HG03469 (cell line): ENCODE data around the gene GRXCR2.
"Not testable (repeated sequence)": the region's sequence is repeated elsewhere in the genome, so short reads cannot be mapped to it uniquely, and the experiment has no call there.

Source experiments
- ATAC-seq: cut with Tn5 transposase; IDR thresholded peaks from one replicate; pipeline ENCODE4 v1.9.1; 2021; ENCODE audit warnings: mild to moderate bottlenecking, moderate library complexity, moderate number of reproducible peaks; ENCODE audit not compliant: unreplicated experiment

GRXCR2 gene

DNA sequence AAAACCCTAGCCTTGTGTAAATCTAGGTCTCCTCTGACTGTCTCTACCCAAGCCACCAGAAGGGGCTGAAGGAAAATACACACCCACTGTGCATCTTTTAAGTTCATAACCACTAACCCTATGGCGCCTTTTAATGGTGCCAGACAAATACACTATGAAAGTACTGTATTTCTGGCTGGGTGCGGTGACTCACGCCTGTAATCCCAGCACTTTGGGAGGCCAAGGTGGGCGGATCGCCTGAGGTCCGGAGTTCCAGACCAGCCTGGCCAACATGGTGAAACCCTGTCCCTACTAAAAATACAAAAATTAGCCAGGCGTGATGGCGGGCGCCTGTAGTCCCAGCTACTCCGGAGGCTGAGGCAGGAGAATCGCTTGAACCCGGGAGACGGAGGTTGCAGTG lies 36.6 kb downstream of the GRXCR2 start:
- not testable (repeated sequence) for ATAC-seq

DNA sequence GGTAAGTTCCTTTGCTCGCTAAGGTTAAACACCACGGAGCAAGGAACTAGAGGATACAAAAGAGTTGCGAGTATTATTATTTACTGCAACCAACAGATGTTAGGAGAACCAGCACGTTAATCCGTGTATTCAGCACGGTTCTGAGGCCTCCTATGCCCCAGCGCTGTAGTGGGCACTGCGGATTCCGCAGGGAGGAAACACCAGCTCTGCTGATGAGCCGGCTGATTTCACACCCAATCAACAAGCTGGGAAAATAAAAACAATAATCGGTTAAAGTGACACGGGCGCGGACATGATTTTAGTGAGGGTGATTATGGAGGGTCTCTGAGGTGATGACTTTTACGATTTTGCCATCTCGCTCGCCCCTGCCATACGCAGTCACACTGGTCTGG lies 37.0 kb downstream of the GRXCR2 start:
- ATAC-seq, result no peak

DNA sequence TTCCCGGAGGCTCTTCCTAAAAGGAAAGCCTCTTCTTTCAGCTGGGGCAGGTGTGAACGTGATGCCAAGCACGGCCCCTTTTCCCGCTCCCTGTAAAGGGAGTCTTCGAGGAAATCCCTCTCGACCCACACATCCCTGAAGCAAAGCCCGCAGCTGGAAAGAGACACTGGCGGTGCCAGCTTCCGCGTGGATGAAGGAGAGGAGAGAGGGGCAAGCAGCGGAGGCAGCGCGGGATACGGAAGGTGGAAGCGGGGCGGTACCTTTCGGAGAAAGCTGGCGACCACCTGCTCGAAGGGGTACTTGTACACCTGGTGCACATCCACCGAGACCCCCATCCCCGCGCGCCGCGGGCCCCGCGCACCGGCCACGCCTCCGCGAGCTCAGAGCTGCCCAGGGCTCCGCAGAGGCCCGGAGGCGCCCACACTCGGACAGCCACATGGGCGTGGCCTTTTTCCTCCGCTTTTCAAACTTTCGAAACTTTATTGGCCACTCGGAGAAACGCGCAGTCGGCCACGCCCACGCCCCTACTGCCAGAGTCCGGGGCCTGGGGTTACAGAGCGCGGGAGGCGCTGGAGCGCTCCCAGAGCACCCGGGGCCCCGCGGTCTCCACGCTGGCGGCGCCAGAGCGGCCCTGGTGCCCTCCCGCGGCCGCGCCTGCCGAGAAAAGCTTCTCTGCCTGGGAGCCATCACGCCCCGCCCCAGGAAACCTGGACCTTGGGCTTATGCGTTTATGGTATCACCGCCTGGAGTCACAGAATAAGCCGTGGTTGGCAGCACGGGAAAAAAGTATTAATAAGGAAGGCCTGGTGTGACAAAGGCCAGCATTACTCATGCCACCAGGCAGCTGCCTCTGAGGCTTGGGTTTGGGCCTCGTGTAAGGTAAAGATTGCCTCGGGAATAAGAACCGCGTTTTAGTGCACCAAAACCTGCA lies 37.6 kb downstream of the GRXCR2 start, which contains the start of gene PRELID2:
Gene PRELID2, minus strand, starts transcription at position 426 of the 931 bp plus-strand sequence. Its CDS starts 91 bp downstream, at position 335.
- ATAC-seq, result peak; percentile 47

DNA sequence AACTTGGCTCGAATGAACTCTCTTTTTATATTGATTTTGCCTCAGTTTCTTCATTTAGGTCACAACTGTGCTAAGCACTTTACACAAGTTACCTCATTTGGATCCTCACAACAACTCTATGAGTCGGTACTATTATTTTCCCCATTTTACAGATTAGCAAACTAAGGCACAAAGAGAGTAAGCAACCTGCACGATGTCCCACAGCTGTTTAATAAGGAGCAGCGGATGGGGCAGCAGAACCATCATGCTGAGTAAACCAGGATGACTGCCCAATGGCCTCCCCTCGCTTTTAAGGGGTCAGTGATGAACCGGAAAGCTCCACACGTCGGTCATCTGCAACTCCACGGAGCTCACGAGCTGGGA lies 38.3 kb downstream of the GRXCR2 start:
- ATAC-seq, result no peak

DNA sequence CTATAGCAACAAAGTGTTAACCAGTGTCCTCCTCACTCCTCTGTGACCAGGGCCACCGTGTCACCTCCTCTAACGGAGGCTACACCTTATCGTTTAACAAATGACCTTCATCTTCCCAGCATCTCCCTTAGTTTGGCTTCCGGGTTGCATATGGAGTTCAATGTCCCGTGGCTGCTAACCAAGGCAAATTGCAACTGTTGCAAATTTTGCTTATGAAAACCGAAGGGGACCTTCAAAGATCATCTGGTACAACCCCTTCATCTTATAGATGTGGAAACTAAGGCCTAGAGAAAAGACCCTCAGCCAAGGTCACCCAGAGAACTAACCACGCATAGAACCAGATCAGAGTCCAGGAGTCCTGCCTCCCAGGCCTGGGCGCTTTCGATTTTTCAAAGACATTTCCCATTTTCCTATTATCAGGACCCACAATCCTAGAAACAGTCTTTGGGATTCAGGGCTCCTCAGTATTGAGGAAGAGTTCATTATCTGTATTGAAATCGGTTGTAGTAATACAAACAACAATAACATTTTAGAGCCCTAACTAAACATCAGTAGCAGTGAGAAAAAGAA lies 39.1 kb downstream of the GRXCR2 start:
- ATAC-seq, result no peak

DNA sequence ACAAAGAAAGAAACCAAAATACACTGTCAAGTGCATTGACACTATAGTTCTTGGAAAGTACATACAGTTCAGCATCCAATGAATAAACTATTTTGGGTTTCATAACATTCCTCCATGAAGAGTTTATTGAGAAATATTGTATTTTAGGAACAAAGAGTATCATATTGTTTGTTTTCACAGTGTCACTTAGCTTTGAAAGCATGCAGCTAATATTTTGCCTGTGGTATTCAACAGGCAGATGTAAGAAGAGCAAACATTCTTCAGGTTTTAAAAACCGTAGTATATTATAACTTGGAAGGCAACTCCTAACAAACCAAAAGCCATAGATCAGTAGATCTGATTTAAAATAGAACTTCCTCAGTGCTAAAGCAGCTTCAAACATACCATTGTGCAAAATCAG lies 42.2 kb downstream of the GRXCR2 start:
- no peak for ATAC-seq

DNA sequence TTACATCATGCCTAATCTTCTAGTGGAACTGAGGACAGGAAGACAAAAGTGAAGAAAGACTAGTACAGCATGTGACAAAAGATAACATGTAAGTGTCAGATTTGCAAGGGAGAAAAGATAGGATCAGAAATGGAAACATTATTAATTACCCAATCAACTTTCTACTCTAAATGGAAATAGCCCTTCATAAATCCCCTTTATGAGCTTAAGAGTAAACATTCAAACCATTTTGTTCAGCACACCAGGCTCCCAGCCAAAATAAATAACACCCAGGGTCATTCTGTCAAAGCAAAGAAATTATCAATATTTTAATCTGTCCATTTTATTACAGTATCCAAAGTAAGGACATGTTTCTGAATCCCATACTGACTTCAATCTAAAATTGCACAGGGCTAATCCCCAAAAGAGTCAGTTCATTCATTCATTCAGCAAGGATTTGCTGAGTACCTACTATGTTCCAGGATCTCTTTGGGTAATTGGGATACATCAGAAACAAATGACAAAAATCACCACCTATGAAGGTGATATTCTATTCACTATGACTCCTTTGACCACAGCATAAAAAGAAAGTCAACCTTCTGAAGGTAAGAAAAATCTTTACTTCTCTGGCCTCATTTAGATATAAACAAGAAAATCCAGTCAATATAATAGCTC lies 43.0 kb downstream of the GRXCR2 start:
- ATAC-seq, result no peak

DNA sequence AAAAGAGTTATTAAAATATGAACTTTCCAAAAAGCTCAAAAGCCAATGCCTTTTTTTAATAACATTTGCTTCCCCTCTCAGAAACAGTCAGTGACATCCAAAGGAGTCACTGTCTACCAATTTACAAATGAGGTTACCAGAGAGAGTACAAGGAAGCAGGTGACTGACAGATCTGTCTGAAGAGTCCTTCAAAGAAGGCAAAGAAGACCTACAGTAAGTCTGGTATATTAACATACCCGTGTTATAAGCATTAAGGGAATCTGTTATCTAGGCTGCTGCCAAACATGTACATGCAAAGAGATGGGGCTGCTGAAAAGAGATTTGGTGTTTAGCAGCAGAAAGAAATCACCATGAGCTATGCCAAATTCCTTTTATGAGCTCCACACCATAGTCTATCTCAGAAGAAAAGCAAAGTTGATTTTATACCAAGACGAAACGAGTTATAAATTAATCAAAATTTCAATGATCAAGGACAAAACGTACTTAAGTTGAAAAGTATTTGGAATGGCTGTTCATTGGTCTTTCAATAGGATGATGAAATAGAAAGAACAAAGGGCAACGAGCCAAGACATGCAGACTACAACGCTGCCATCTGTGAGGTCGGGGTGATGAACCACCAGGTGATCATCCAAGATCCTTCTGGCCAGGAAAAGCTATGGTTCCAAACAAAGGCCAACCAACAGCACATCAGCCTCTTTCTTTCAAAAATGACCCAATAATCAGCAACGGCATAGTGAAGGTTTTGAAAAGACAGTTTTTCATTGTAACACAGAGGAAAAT lies 45.7 kb downstream of the GRXCR2 start:
- no peak for ATAC-seq

DNA sequence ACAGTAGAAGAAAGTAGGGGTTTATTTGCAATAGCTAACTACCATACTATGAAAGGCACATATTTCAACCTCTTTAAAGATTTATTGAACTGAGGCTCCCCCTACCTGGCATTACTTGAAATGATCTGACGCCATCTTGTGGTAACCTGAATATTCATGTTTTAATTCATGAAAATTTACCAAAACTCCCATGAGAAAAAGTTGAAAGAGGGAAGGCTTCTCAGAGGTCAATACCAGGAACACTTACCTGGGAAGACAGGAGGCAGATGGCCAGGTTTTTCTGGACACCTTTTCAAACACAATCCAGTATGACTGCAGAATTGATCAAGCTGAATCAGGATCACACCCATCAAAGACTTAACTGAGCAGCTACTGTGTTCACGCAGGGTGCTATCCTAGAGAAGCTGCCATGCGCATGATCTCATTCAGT lies 47.0 kb downstream of the GRXCR2 start:
- peak; percentile 64 for ATAC-seq

DNA sequence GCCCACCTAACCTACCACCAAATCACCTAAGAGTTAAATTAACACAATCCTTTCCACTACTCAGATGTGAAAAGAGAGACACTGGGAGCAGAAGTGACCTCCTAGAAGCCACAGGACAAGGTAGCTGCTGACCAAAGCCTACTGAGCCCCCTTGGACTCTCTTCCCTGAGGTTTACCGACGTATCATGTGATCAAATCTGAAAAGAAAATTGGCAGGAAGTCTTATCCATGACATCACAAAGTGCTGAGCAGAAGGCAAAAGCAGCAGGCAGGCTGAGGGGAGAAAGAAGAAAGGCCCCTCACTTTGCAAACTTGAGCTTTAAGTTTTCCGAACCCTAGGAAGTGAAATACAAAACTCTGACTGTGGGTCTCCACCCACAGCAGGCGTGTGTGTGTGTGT lies 48.8 kb downstream of the GRXCR2 start:
- no peak for ATAC-seq

DNA sequence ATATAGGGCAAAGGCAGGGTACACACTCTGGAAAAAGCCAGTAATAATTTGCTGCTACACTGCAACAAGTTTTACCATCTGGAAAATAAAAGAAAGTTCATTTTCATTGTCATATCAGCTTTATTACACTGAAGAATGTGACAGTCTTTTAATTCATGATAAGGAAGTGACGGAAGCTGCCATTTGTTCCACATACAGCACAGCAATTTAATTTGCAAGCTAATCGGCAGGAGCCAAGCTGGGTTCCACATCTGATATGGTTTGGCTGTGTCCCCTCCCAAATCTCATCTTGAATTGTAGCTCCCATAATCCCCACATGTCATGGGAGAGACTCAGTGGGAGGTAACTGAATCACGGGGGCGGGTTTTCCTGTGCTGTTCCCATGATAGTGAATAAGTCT lies 54.2 kb downstream of the GRXCR2 start:
- ATAC-seq, result no peak

DNA sequence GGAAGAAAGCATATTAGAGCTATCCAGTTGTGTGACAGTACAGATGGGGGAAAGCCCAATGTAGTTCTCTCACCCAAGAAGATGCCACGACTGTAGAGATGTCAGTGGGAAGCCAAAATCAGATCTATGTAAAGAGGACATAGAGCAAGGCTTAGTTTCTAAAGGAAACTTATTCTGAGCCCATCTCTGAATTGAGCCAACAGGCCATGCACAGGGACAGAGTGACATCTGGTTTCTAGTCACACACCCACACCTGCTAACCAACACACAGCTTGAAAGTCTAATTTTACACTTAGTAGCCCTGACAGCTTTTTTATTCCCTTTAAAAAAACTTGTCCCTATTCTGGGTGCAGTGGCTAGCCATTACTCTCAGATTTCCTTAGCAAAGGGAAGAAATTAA lies 59.9 kb downstream of the GRXCR2 start:
- no peak for ATAC-seq

DNA sequence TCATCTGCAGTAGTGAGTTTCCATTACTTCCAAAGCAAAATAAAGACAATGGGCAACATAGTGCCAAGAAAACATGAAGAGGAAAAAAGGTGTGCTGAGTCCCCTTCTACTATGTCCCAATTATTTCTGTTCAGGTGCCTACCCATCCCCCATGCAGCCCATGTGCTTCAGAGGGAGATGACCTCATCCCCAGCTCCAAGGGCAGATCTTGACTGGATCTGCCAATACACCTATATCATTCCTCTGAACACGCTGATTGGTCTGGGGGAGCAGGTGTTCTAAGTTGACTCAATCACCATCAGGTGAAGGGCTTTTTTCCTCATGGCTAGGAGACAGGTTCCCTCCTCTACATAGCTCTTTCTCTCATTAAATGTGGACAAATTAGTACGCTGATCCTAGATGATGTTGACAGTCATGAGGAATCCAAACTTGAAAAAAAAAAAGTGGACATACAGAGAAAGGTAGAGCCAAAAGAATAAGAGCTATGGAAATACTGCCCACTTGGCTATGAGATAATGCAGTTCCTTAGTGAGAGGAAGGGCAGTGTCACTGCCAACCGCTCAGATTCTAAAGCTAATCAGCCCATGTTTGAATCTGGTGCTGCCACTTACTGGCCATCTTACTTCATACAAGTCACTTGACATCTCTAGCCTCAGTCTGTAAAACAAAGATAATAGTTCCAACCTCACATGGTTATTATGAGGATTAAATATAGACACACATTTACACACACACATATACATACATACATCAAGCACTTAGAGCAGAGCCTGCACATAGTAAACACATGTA lies 60.8 kb downstream of the GRXCR2 start:
- no peak for ATAC-seq
